Colonic mucosa (tissue), 4 donors: ENCODE results near the gene DLG2. TPM values are rescaled to one million over a fixed set of nuclear protein-coding genes. Genes with fewer than 3 reads are reported as not detected.

Experiments used
- DNase-seq: peaks from one replicate; pipeline ENCODE4 v3.0.0-alpha.2; 2020
- H3K27ac ChIP-seq: fragments of 200-600 bp; one replicate; pipeline ENCODE4 v1.8.0; 2021
- H3K27me3 ChIP-seq: fragments of 200-600 bp; one replicate; pipeline ENCODE4 v1.8.0; 2021
- H3K36me3 ChIP-seq: fragments of 200-600 bp; one replicate; pipeline ENCODE4 v1.8.0; 2021
- H3K4me1 ChIP-seq: fragments of 200-600 bp; one replicate; pipeline ENCODE4 v1.8.0; 2021; ENCODE audit warnings: mild to moderate bottlenecking
- H3K4me3 ChIP-seq: fragments of 200-600 bp; one replicate; pipeline ENCODE4 v1.8.0; 2021
- H3K9ac ChIP-seq, 2 donors: one replicate each; pipeline ENCODE4 v1.7.0; 2013; ENCODE audit warnings: control low read depth in 2 of 2, low read depth in 2 of 2, low read length in 2 of 2
- H3K9me3 ChIP-seq: fragments of 200-600 bp; one replicate; pipeline ENCODE4 v1.8.0; 2021
- intact Hi-C: fragments of 100-400 bp; cut with DNase I; formaldehyde crosslinking; loops from one replicate; pipeline ENCODE4 v1.14.1; 2022
- total RNA-seq, 2 donors: library from RNA; stranded (reverse); fragmentation: NEBNext Ultra II Directional in 1 of 2; extraction: Animal tissue kit (Norgen Biotek cat#: 25700) in 1 of 2; gene quantifications; one replicate each; pipeline ENCODE4 v1.2.1, GENCODE V29; 2021
- TF ChIP-seq, protein P1 (sequence below): fragments of 200-600 bp; IDR thresholded peaks from one replicate; pipeline ENCODE4 v1.8.0; 2022; ENCODE audit warnings: antibody characterized with exemption, mild to moderate bottlenecking
- donor health status: healthy.
- donor health status: DM: no; HTN: no; CAD: no.
- donor health status: DM: no; HTN: no; CAD: no.

The DLG2 gene
- total RNA-seq, 2 donors from 2014 or later = 1.4 to 3.3 TPM

DNA sequence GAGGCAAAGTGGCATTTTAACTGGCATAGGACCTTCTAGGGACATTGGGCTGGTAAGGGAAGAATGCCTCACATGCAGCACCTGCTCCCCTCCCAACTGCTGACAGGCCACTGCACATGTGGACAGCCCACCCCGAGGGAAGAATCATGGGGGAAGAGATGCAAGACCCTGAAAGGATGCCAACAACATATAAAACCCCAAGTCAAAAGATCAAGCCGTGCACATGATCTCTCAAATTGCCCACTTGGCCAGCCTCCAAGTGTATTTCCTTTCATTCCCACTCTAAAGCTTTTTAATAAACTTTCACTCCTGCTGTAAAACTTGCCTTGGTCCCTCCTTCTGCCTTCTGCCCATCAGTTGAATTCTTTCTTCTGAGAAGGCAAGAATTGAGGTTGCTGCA, 1393.1 kb downstream of the DLG2 start:
- TF ChIP-seq, protein P1, sequence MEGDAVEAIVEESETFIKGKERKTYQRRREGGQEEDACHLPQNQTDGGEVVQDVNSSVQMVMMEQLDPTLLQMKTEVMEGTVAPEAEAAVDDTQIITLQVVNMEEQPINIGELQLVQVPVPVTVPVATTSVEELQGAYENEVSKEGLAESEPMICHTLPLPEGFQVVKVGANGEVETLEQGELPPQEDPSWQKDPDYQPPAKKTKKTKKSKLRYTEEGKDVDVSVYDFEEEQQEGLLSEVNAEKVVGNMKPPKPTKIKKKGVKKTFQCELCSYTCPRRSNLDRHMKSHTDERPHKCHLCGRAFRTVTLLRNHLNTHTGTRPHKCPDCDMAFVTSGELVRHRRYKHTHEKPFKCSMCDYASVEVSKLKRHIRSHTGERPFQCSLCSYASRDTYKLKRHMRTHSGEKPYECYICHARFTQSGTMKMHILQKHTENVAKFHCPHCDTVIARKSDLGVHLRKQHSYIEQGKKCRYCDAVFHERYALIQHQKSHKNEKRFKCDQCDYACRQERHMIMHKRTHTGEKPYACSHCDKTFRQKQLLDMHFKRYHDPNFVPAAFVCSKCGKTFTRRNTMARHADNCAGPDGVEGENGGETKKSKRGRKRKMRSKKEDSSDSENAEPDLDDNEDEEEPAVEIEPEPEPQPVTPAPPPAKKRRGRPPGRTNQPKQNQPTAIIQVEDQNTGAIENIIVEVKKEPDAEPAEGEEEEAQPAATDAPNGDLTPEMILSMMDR = no peak
- intact Hi-C loops = no loop called here
- H3K4me3 ChIP-seq = no peak overlapping the region
- no peak overlapping the region for H3K27ac ChIP-seq
- DNase-seq = no peak
- H3K27me3 ChIP-seq = no peaks in the 10 kb centered on the region
- H3K9me3 ChIP-seq = no peaks in the 10 kb centered on the region
- H3K9ac ChIP-seq = no peak overlapping the region
- no peaks in the 10 kb centered on the region for H3K36me3 ChIP-seq
- H3K4me1 ChIP-seq = no peaks in the 10 kb centered on the region

DNA sequence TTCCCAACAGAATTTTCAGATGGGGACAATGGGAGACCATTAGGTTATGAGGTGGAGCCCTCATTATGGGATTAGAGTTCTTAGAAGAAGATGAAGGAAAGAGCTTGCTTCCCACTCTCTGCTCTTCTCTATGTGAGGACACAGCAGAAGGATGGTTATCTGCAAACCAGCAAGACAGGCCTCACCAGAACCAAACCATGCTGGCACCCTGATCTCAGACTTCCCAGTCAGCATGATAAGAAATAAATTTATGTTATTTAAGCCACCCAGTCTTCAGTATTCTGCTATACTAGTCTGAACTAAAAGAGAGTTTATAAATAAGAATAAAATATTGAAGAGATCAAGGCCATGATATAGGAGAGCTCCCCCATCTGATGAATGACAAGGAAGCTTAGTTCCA, 1394.6 kb downstream of the DLG2 start:
- Histone ChIP-seq H3K9ac (no peak overlapping the region), H3K9me3 (no peaks in the 10 kb centered on the region), H3K4me1 (no peaks in the 10 kb centered on the region), H3K4me3 (no peak overlapping the region), H3K27ac (no peak overlapping the region), H3K36me3 (no peaks in the 10 kb centered on the region), H3K27me3 (no peaks in the 10 kb centered on the region)
- DNase-seq = no peak
- intact Hi-C loops = no loop called here
- TF ChIP-seq, protein P1 = no peak

DNA sequence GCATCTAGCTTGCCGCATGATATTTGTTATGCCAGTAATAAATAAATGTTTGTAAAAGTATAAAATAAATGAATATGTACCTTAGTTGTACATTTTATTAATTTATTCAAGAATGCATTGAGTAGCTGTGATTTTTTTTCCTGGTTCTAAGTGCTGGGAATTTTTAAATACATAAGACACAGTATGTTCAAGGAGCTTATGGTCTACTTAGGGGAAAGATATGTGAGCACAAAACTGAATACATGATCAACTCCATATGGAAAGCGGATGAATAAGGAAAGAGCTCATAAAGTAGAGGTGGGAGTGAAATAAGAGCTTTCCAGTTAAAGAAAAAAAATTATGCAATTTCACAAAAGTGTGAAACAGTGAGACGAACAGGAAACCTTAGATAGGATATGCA, 1396.7 kb downstream of the DLG2 start:
- no peaks in the 10 kb centered on the region for H3K36me3 ChIP-seq
- TF ChIP-seq, protein P1 = no peak
- DNase-seq = no peak
- intact Hi-C loops = no loop called here
- no peaks in the 10 kb centered on the region for H3K27me3 ChIP-seq
- H3K27ac ChIP-seq = no peak overlapping the region
- H3K4me1 ChIP-seq = no peaks in the 10 kb centered on the region
- H3K9ac ChIP-seq = no peak overlapping the region
- no peaks in the 10 kb centered on the region for H3K9me3 ChIP-seq
- no peak overlapping the region for H3K4me3 ChIP-seq

DNA sequence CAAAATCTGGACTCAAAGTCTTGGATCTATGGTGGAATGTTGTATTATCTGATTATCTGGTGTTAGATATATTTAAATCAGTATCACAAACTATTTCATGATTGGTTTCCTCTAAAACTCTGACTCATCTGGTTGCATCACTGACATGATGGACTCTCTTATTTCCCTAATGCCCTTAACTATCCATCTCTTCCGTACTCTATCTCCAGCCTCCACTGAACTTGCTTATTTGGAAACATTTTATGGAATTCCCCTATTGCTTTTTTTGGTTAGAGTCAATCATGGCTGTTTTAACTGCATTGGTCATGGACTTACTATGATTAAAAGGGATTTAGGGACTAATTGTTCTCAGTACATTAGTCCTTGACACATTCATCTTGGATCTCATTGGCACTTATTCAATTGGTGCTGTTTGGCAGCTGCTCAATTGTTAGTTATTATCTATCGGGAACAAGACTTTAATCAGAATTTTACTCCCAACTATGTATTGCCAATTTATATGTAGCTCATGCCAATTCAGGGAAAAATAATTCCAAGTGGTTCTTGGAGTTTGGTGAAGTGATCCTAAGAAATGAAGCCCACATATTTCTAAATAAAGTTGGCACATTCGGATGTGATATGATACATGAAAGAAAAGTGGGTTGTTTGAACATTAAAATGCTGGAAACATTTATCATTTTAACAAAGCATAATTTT, 1399.0 kb downstream of the DLG2 start:
- TF ChIP-seq, protein P1 = no peak
- Histone ChIP-seq H3K9ac (no peak overlapping the region), H3K9me3 (no peaks in the 10 kb centered on the region), H3K4me3 (no peak overlapping the region), H3K36me3 (no peaks in the 10 kb centered on the region), H3K27ac (no peak overlapping the region), H3K4me1 (no peaks in the 10 kb centered on the region), H3K27me3 (no peaks in the 10 kb centered on the region)
- intact Hi-C loops = no loop called here
- no peak for DNase-seq

DNA sequence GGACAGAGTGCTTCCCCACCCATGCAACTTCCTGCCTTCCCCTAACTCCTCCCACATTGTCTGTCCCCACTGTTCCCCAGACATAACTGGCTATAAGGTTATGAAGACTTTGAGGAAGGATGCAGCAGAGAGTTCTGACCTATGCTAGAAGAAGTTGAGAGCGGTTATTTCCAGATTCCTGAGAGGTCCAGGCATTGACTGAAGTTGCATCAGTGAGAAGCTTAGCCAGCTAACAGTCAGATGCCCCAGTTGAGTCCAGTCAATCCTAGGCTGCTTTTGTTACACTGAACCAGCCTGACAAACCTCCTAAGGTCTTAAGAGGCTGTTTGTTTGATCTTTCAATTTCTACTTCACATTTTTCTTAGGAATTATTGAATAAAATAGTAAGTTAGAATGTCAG, 1403.1 kb downstream of the DLG2 start:
- TF ChIP-seq, protein P1 = no peak
- H3K27ac ChIP-seq = no peak overlapping the region
- intact Hi-C loops = no loop called here
- no peaks in the 10 kb centered on the region for H3K27me3 ChIP-seq
- H3K9me3 ChIP-seq = no peaks in the 10 kb centered on the region
- H3K9ac ChIP-seq = no peak overlapping the region
- DNase-seq = no peak
- no peaks in the 10 kb centered on the region for H3K4me1 ChIP-seq
- H3K4me3 ChIP-seq = no peak overlapping the region
- no peaks in the 10 kb centered on the region for H3K36me3 ChIP-seq
